MM.1S (cell line): Measurements from ENCODE around the gene PCNT.

ENCODE experiments used
- DNase-seq: peaks from one replicate; pipeline ENCODE4 v3.0.0-alpha.2; 2015
- H2AFZ ChIP-seq: fragments of 300-600 bp; sonication (generic); 2 replicates; pipeline ENCODE4 v1.6.0; 2016; ENCODE audit warnings: antibody characterized with exemption, low read length
- H3F3A ChIP-seq: fragments of 300-600 bp; sonication (generic); 2 replicates; pipeline ENCODE4 v1.6.1; 2016; ENCODE audit warnings: mild to moderate bottlenecking, antibody characterized with exemption, low read length, moderate library complexity, mixed read lengths; ENCODE audit not compliant: insufficient read depth
- H3K27ac ChIP-seq: fragments of 300-600 bp; sonication (generic); 2 replicates; pipeline ENCODE4 v1.5.1; 2016; ENCODE audit warnings: mild to moderate bottlenecking, low read length
- H3K27me3 ChIP-seq: fragments of 300-600 bp; sonication (generic); replicated peaks from 2 replicates; pipeline ENCODE4 v1.6.0; 2016; ENCODE audit warnings: low read length; ENCODE audit not compliant: insufficient read depth
- H3K36me3 ChIP-seq: fragments of 300-600 bp; sonication (generic); replicated peaks from 2 replicates; pipeline ENCODE4 v1.6.1; 2016; ENCODE audit warnings: mild to moderate bottlenecking, low read length, mixed read lengths; ENCODE audit not compliant: insufficient read depth
- H3K4me1 ChIP-seq: fragments of 300-600 bp; sonication (generic); 2 replicates; pipeline ENCODE4 v1.6.1; 2016; ENCODE audit warnings: low read length, mixed read lengths
- H3K4me2 ChIP-seq: fragments of 300-600 bp; sonication (generic); 2 replicates; pipeline ENCODE4 v1.6.0; 2016; ENCODE audit warnings: low read depth, low read length
- H3K4me3 ChIP-seq: fragments of 300-600 bp; sonication (generic); 2 replicates; pipeline ENCODE4 v1.5.1; 2016; ENCODE audit warnings: low read length, mixed read lengths
- H3K79me2 ChIP-seq: fragments of 300-600 bp; sonication (generic); 2 replicates; pipeline ENCODE4 v1.6.1; 2016; ENCODE audit warnings: mixed run types, low read length, mixed read lengths
- H3K9ac ChIP-seq: fragments of 300-600 bp; sonication (generic); 2 replicates; pipeline ENCODE4 v1.6.1; 2016; ENCODE audit warnings: low read length, mixed read lengths
- H3K9me2 ChIP-seq: fragments of 300-600 bp; sonication (generic); replicated peaks from 2 replicates; pipeline ENCODE4 v1.6.1; 2016; ENCODE audit warnings: mild to moderate bottlenecking, low read length, mixed read lengths; ENCODE audit not compliant: insufficient read depth
- H3K9me3 ChIP-seq: fragments of 300-600 bp; sonication (generic); replicated peaks from 2 replicates; pipeline ENCODE4 v1.6.1; 2016; ENCODE audit warnings: mild to moderate bottlenecking, low read length, mixed read lengths; ENCODE audit not compliant: insufficient read depth
- H4K20me1 ChIP-seq: fragments of 300-600 bp; sonication (generic); 2 replicates; pipeline ENCODE4 v1.6.1; 2016; ENCODE audit warnings: mild to moderate bottlenecking, low read length, moderate library complexity, mixed read lengths; ENCODE audit not compliant: insufficient read depth
- CTCF ChIP-seq: fragments of 300-600 bp; sonication (generic); IDR thresholded peaks from 2 replicates; pipeline ENCODE4 v1.5.1; 2016; ENCODE audit warnings: antibody characterized with exemption, low read length, mixed read lengths
- EZH2 ChIP-seq: fragments of 300-600 bp; sonication (generic); optimal IDR thresholded peaks from 2 replicates; pipeline ENCODE3; 2017; ENCODE audit warnings: low read depth, mild to moderate bottlenecking, antibody characterized with exemption, low read length, mixed read lengths
- EZH2phosphoT487 ChIP-seq: fragments of 300-600 bp; sonication (generic); IDR thresholded peaks from 2 replicates; pipeline ENCODE4 v1.6.1; 2018; ENCODE audit warnings: antibody characterized with exemption, low read length

PCNT gene

GRCh38 chr21:46394595-46395104 lies 70.7 kb downstream of the PCNT start:
- TF ChIP-seq EZH2phosphoT487 (no peak), CTCF (no peak), EZH2 (no peak)
- no peak overlapping the region for H3K4me3 ChIP-seq
- H3K4me2 ChIP-seq, result no peak overlapping the region
- no peaks in the 10 kb centered on the region for H3K27me3 ChIP-seq
- no peaks in the 10 kb centered on the region for H3K9me2 ChIP-seq
- H2AFZ ChIP-seq, result no peak overlapping the region
- no peaks in the 10 kb centered on the region for H3K9me3 ChIP-seq
- H3K27ac ChIP-seq, result no peak overlapping the region
- DNase-seq, result no peak
- no peaks in the 10 kb centered on the region for H3K4me1 ChIP-seq
- H3K36me3 ChIP-seq, result peaks cover 13% of the 10 kb centered on the region
- no peak overlapping the region for H3K9ac ChIP-seq
- 0 out of 2 replicates have a peak, but pooled peaks cover 3% of the 10 kb centered on the region for H3K79me2 ChIP-seq
- H4K20me1 ChIP-seq, result no peaks in the 10 kb centered on the region
- no peaks in the 10 kb centered on the region for H3F3A ChIP-seq

- Histone ChIP-seq H3F3A (no peaks in the 10 kb centered on the region), H3K36me3 (peaks cover 14% of the 10 kb centered on the region), H4K20me1 (no peaks in the 10 kb centered on the region), H3K79me2 (0 out of 2 replicates have a peak, but pooled peaks cover 3% of the 10 kb centered on the region), H3K4me2 (no peak overlapping the region), H3K4me1 (no peaks in the 10 kb centered on the region), H3K9me3 (no peaks in the 10 kb centered on the region), H3K27ac (no peak overlapping the region), H2AFZ (no peak overlapping the region), H3K9ac (no peak overlapping the region), H3K27me3 (no peaks in the 10 kb centered on the region), H3K4me3 (no peak overlapping the region), H3K9me2 (no peaks in the 10 kb centered on the region)
- TF ChIP-seq EZH2phosphoT487 (no peak), EZH2 (no peak), CTCF (no peak)
- DNase-seq, result no peak
These were observed 73.4 kb downstream of the PCNT start for GRCh38 chr21:46397211-46397905.

GRCh38 chr21:46397993-46398392 lies 74.0 kb downstream of the PCNT start:
- no peaks in the 10 kb centered on the region for H3K4me1 ChIP-seq
- no peak for TF ChIP-seq EZH2phosphoT487
- no peak for TF ChIP-seq EZH2
- TF ChIP-seq CTCF, result no peak
- no peak for DNase-seq
- H3K27ac ChIP-seq, result no peak overlapping the region
- 0 out of 2 replicates have a peak, but pooled peaks cover 3% of the 10 kb centered on the region for H3K79me2 ChIP-seq
- H2AFZ ChIP-seq, result no peak overlapping the region
- no peaks in the 10 kb centered on the region for H3F3A ChIP-seq
- no peaks in the 10 kb centered on the region for H3K27me3 ChIP-seq
- no peaks in the 10 kb centered on the region for H3K9me3 ChIP-seq
- no peak overlapping the region for H3K4me3 ChIP-seq
- H3K9me2 ChIP-seq, result no peaks in the 10 kb centered on the region
- H3K9ac ChIP-seq, result no peak overlapping the region
- H3K4me2 ChIP-seq, result no peak overlapping the region
- H3K36me3 ChIP-seq, result peaks cover 20% of the 10 kb centered on the region
- no peaks in the 10 kb centered on the region for H4K20me1 ChIP-seq
